Adipocyte (in vitro differentiated cells): Measurements from ENCODE around the gene ZSCAN31.
"Not testable (repeated sequence)": the region's sequence is repeated elsewhere in the genome, so short reads cannot be mapped to it uniquely, and the experiment has no call there.

Experiments used
- DNase-seq: peaks from one replicate; pipeline ENCODE4 v3.0.0-alpha.2; 2015; ENCODE audit warnings: low read depth
- H3K27me3 ChIP-seq: replicated peaks from 2 replicates; pipeline ENCODE4 v1.7.0; 2013; ENCODE audit warnings: mild to moderate bottlenecking, low read length, moderate library complexity; ENCODE audit not compliant: control insufficient read depth, insufficient read depth
- H3K36me3 ChIP-seq: 2 replicates; pipeline ENCODE4 v1.7.0; 2013; ENCODE audit warnings: low read length, mild to moderate bottlenecking, moderate library complexity; ENCODE audit not compliant: control insufficient read depth, insufficient read depth, severe bottlenecking
- H3K4me1 ChIP-seq: 2 replicates; pipeline ENCODE4 v1.7.0; 2013; ENCODE audit warnings: mild to moderate bottlenecking, low read length, moderate library complexity; ENCODE audit not compliant: control insufficient read depth, insufficient read depth
- H3K4me3 ChIP-seq: 2 replicates; pipeline ENCODE4 v1.7.0; 2013; ENCODE audit warnings: mild to moderate bottlenecking, low read length, moderate library complexity
- H3K9ac ChIP-seq: 2 replicates; pipeline ENCODE4 v1.7.0; 2013; ENCODE audit warnings: mild to moderate bottlenecking, low read length, moderate library complexity
- H3K9me3 ChIP-seq: 2 replicates; pipeline ENCODE4 v1.7.0; 2013; ENCODE audit warnings: mild to moderate bottlenecking, low read length, moderate library complexity; ENCODE audit not compliant: control insufficient read depth

The ZSCAN31 gene

DNA sequence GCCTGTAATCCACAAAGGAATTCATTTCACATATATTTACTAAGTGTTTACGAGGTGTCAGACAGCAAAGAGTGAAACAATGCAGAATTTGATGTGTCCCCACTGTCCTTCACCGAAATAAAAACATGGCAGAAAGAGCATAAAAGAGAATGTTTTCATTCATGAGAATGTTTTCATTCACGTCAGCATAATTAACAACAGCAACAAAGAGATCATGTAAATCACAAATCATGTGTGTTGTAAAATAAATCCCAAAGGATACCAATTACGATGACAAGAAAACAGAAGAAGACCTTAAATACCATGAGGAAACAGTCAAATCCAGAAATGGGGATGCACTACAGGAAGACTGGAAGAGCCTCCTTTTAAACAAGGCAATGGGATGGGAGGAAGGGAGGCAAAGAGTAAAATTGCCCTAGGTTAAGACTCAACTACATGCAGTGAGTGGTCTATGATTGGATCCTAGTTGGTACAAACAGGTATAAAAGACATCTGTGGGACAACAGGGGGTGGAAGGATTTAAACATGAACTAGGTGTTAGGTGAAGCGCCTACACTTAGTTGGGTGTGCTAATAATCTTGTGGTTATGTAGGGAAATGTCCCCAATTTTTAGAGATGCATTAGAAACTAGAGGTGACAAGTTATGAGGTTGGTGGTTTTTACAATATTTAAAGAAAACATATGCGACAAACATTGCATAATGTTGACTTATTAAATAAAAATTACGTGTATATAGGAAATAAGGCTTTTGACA, 1.5 kb downstream of the ZSCAN31 start:
- Histone ChIP-seq H3K4me3 (peak overlapping the region; percentile 97), H3K27me3 (no peaks in the 10 kb centered on the region), H3K36me3 (no peaks in the 10 kb centered on the region), H3K9ac (no peak overlapping the region), H3K4me1 (peaks cover 7% of the 10 kb centered on the region), H3K9me3 (no peaks in the 10 kb centered on the region)
- DNase-seq, result no peak

DNA sequence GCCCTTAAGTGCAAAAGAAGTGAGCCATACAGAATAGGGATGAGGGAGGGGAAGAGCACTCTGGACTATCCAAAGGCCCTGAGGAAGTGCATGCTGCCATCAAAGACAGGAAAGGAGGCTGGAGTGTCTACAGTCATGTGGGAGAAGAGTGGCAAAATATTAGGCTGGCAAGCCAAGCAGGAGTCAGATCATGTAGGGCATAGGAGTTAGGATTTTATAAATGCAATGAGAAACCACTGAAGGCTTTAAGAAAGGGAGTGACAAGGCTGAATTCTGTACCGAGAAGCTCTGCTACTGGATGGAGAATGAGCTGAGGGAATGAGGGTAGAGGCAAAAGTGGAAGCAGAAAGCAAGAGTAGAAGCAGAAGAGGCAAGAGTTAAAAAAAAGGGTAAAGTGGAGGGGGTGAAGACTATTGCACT, 2.3 kb downstream of the ZSCAN31 start:
- Histone ChIP-seq H3K9me3 (no peaks in the 10 kb centered on the region), H3K9ac (no peak overlapping the region), H3K4me1 (peaks cover 7% of the 10 kb centered on the region), H3K27me3 (no peaks in the 10 kb centered on the region), H3K36me3 (no peaks in the 10 kb centered on the region), H3K4me3 (no peak overlapping the region)
- DNase-seq, result no peak

DNA sequence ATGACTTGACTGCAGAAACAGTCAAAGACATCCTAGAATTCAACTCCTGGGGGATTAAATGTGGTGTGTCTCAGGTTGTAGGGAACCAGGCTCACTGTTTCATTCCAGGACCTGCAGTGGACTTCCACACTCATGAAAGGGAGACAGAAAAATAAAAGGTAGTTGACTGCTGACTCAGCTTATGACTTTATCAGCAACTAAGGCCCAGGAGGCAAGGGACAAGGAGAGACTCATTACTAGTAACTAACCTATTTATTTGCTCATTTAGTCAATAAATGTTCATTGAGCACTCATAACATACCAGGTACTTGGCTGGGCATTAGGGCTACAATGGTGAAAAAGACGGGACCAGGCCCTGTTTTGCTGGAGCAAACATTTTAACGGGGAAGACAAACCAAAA, 2.9 kb downstream of the ZSCAN31 start:
- no peak for DNase-seq
- Histone ChIP-seq H3K9ac (no peak overlapping the region), H3K27me3 (no peaks in the 10 kb centered on the region), H3K36me3 (no peaks in the 10 kb centered on the region), H3K4me3 (no peak overlapping the region), H3K9me3 (no peaks in the 10 kb centered on the region), H3K4me1 (peaks cover 7% of the 10 kb centered on the region)

DNA sequence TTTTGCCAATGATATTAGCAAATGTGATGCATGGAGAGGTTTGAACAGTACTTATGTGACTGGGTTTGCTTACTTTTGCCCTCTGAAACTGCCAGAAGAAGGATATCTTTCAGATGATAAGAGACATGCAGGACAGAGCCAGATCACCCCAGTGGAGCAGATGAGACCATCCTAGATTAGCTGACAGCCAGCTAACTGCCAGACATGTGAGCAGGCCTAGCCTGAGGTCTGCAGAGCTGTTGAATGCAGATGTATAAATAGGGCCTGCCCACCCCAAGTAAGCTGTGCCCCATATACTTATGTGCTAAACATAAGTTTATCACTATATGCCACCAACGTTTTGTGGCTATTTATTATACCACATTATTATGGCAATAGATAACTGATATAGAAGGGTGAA, 5.9 kb downstream of the ZSCAN31 start:
- no peak overlapping the region for H3K9ac ChIP-seq
- H3K27me3 ChIP-seq, result no peaks in the 10 kb centered on the region
- DNase-seq, result no peak
- peaks cover under 1% of the 10 kb centered on the region for H3K4me1 ChIP-seq
- peaks cover 22% of the 10 kb centered on the region for H3K36me3 ChIP-seq
- no peak overlapping the region for H3K4me3 ChIP-seq
- H3K9me3 ChIP-seq, result peaks cover 28% of the 10 kb centered on the region

DNA sequence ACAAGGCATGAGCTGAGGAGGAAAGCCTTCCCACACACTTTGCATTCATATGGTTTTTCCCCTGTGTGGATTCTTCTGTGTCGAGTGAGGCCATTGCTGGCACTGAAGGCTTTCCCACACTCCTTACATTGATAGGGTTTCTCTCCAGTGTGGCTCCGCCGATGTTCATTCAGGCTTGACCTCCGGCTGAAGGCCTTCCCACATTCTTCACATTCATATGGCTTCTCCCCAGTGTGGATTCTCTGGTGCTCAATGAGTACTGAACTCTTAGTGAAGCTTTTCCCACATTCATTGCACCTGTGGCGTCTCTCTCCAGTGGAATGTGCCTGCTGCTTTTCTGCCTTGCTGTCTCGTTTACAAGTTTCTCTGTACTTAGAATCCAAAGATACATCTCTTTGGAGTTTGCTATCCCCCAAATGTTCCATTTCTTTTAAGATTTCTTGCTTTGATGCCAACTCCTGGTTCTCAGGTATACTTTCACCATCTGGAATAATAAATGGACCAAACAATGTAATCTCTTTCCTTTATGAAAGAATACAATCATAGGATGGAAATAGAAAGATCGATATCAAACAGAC, 9.5 kb downstream of the ZSCAN31 start:
- no peaks in the 10 kb centered on the region for H3K27me3 ChIP-seq
- no peak overlapping the region for H3K9ac ChIP-seq
- no peak for DNase-seq
- H3K4me1 ChIP-seq, result no peaks in the 10 kb centered on the region
- H3K4me3 ChIP-seq, result peak overlapping the region; percentile 44
- peaks cover 41% of the 10 kb centered on the region for H3K9me3 ChIP-seq
- H3K36me3 ChIP-seq, result peaks cover 22% of the 10 kb centered on the region

DNA sequence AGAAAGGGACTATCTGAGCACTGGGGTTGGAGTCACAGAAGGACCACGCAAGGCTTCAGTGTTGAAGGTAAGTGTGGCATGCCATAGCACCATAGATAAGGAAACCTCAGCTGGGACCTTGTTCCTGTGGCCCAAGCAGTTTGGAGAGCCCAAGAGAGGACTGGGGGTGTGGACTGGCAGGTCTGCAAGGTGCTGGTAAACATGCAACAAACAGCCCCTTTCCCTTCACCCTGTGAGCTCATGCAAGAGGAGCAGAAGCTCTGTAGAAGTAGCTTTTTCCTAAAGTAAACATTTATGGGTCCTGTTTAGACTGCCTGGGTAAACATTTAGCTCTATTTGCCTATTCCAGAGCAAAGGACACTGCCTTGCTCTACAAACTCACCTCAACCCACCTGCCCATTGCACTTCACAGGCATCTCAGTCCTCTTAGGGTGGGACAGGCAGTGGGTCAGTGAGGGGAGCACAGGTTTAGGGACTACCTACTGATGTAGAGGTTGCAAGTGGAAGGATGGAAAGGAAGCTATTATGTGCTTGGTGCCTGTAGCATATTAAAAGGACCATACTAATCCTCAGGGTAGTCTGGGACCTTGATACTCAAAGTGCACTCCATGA, 12.0 kb downstream of the ZSCAN31 start:
- H3K36me3 ChIP-seq, result peaks cover 22% of the 10 kb centered on the region
- DNase-seq, result no peak
- H3K27me3 ChIP-seq, result no peaks in the 10 kb centered on the region
- H3K9ac ChIP-seq, result no peak overlapping the region
- H3K4me1 ChIP-seq, result no peaks in the 10 kb centered on the region
- H3K4me3 ChIP-seq, result no peak overlapping the region
- H3K9me3 ChIP-seq, result peaks cover 41% of the 10 kb centered on the region

DNA sequence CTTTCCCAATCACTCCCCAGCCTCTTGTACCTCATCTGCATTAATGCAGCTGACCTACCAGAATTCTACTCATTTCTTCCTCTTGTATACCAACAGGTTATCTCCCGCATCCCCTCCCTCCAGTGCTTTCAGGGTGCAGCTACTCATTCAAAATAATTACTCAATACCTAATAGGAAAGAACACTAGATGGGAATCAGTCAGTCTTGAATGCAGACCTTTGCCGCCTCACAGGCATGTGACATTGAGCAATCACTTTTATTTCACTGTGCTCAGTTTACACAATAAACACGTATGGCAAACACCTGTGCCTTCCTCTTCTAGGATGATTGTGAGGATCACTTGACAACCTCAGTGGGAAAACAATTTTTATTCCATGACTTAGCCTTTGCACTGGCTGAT, 13.3 kb downstream of the ZSCAN31 start:
- Histone ChIP-seq H3K9ac (no peak overlapping the region), H3K4me3 (no peak overlapping the region), H3K36me3 (peaks cover 22% of the 10 kb centered on the region), H3K4me1 (no peaks in the 10 kb centered on the region), H3K9me3 (peaks cover 39% of the 10 kb centered on the region), H3K27me3 (no peaks in the 10 kb centered on the region)
- DNase-seq, result no peak

DNA sequence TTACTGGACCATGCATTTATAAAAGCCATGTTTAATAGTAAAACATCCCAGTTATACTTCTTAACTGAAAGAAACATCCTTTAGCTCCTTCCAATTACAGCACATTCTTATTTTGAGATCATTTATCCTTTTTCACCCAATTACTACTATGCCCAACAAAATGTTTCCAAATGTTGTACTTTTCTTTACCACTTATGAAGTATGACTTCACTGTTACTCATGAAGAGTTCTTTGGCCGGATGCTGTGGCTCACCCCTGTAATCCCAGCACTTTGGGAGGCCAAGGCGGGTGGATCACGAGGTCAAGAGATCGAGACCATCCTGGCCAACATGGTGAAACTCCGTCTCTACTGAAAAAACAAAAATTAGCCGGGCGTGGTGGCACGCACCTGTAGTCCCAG, 18.1 kb downstream of the ZSCAN31 start:
- H3K9me3 ChIP-seq, DNase-seq, H3K36me3 ChIP-seq, H3K9ac ChIP-seq, H3K27me3 ChIP-seq, H3K4me3 ChIP-seq, H3K4me1 ChIP-seq: not testable (repeated sequence)

DNA sequence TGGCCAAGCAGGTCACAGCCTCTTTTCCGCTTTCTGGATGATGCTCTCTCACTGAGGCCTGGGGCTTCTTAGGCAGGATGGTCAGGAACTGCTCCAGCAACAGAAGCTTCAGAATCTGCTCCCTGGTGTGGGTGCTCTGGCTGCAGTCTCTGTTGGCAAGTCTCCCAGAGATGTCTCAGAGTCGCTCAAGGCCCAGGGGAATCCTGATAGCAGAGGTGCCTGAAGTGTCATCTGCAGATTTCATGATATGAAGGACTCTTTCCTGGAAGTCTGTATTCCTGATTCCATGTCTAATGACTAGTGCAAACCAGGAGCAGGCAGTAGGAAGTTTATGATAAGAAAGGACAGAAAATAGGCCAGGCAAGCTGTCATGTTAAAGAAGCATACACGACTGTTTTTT, 20.3 kb downstream of the ZSCAN31 start:
- Histone ChIP-seq H3K4me3 (no peak overlapping the region), H3K9ac (no peak overlapping the region), H3K36me3 (no peaks in the 10 kb centered on the region), H3K27me3 (no peaks in the 10 kb centered on the region), H3K4me1 (no peaks in the 10 kb centered on the region), H3K9me3 (no peaks in the 10 kb centered on the region)
- no peak for DNase-seq

DNA sequence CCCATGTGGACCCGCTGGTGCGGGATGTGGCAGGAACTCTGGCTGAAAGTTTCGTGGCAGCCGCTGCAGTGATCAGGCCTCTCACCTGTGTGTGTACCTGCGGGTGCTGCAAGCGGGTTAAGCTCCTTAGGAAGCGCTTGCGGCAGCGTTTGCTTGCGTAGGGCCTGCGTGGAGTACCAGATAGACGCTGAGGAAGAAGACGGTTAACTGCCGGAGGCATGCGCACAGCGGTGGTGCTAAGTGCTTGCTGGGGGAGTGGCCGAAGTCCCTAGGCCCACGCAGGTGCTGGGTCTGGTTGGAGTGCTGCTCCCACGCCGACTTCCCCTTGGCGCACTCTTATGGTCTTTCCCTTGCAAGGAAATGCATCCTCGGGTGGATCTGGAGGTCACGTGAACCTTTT, 23.0 kb downstream of the ZSCAN31 start:
- Histone ChIP-seq H3K27me3 (no peaks in the 10 kb centered on the region), H3K36me3 (no peaks in the 10 kb centered on the region), H3K4me3 (no peak overlapping the region), H3K9ac (no peak overlapping the region), H3K9me3 (no peaks in the 10 kb centered on the region), H3K4me1 (no peaks in the 10 kb centered on the region)
- DNase-seq, result no peak

DNA sequence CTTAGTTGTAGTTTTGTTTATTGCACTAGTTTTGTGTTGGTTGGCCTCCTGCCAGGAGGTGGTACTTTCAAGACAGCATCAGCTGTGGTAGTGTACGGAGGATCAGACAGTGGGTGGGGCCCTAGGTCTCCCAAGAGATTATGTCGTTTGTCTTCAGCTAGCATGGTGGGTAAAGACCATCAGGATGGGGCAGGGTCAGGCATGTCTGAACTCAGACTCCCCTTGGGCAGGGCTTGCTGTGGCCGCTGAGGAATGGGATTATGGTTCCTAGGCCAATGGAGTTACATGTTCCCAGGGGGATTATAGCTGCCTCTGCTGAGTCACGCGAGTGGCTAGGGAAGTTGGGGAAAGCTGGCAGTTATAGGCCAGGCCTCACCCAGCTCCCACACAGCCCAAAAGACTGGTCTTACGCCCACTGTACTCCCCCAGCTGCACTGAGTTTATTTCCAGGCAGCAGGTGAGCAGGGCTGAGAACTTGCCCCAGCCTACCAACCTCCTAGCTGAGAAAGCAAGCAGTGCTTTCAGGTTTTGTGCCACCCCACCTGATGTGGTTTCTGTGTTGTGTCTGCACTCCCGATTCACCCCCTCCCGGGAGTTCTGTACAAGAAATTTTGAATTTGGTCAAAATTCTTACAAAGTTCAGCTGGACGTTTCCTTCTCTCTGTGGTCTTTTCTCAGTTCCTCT, 24.7 kb downstream of the ZSCAN31 start:
- H3K27me3 ChIP-seq, result no peaks in the 10 kb centered on the region
- no peaks in the 10 kb centered on the region for H3K9me3 ChIP-seq
- DNase-seq, result no peak
- no peaks in the 10 kb centered on the region for H3K4me1 ChIP-seq
- H3K4me3 ChIP-seq, result no peak overlapping the region
- H3K9ac ChIP-seq, result no peak overlapping the region
- no peaks in the 10 kb centered on the region for H3K36me3 ChIP-seq
